Ectodermal cell (in vitro differentiated cells): ENCODE measurements around the gene C5orf46.
"Not testable (repeated sequence)": the region's sequence is repeated elsewhere in the genome, so short reads cannot be mapped to it uniquely, and the experiment has no call there.

ENCODE experiments used
- H3K27ac ChIP-seq: 2 replicates; pipeline ENCODE4 v1.7.0; 2013; ENCODE audit warnings: mild to moderate bottlenecking, low read depth, low read length; ENCODE audit not compliant: insufficient read depth, poor library complexity, severe bottlenecking
- H3K27me3 ChIP-seq: 2 replicates; pipeline ENCODE4 v1.7.0; 2013; ENCODE audit warnings: mild to moderate bottlenecking, low read length; ENCODE audit not compliant: insufficient read depth, control insufficient read depth, poor library complexity, severe bottlenecking
- H3K36me3 ChIP-seq: one replicate; pipeline ENCODE4 v1.7.0; 2013; ENCODE audit warnings: low read length; ENCODE audit not compliant: control insufficient read depth, insufficient read depth
- H3K4me1 ChIP-seq: one replicate; pipeline ENCODE4 v1.7.0; 2013; ENCODE audit warnings: low read length; ENCODE audit not compliant: control insufficient read depth, insufficient read depth
- H3K4me3 ChIP-seq: 2 replicates; pipeline ENCODE4 v1.7.0; 2013; ENCODE audit warnings: low read depth, low read length, control low read depth; ENCODE audit not compliant: insufficient read depth
- H3K9me3 ChIP-seq: 2 replicates; pipeline ENCODE4 v1.7.0; 2013; ENCODE audit warnings: mild to moderate bottlenecking, low read length, moderate library complexity; ENCODE audit not compliant: control insufficient read depth
- WGBS, 2 experiments: methylation state at CpG; one replicate each; pipeline ENCODE4 v1.1.7; 2013; ENCODE audit warnings: missing lambda C conversion rate in 2 of 2; 5-methylcytosine and 5-hydroxymethylcytosine counted together

The C5orf46 gene

GRCh38 chr5:147876626-147877025, 29.7 kb downstream of the C5orf46 start:
- H3K27me3 ChIP-seq: peaks cover 20% of the 10 kb centered on the region
- WGBS, 2 experiments: 93% methylated on average over 2 of the region's 2 CpGs

GRCh38 chr5:147876141-147876540, 30.2 kb downstream of the C5orf46 start:
- Histone ChIP-seq H3K27me3 (peaks cover 24% of the 10 kb centered on the region), H3K4me1 (peaks cover 10% of the 10 kb centered on the region), H3K9me3 (no peaks in the 10 kb centered on the region), H3K27ac (no peak overlapping the region), H3K4me3 (no peak overlapping the region), H3K36me3 (no peaks in the 10 kb centered on the region)

More at GRCh38 chr5:147876626-147877025, 29.7 kb downstream of the C5orf46 start:
- Histone ChIP-seq H3K4me1 (peaks cover 10% of the 10 kb centered on the region), H3K4me3 (no peak overlapping the region), H3K36me3 (no peaks in the 10 kb centered on the region), H3K9me3 (no peaks in the 10 kb centered on the region), H3K27ac (no peak overlapping the region)

- Histone ChIP-seq H3K4me1 (peaks cover 10% of the 10 kb centered on the region), H3K4me3 (no peak overlapping the region), H3K36me3 (no peaks in the 10 kb centered on the region), H3K27ac (no peak overlapping the region), H3K9me3 (no peaks in the 10 kb centered on the region), H3K27me3 (peaks cover 24% of the 10 kb centered on the region)
- 2 to 4% methylated on average over 3 of the region's 3 CpGs for WGBS, 2 experiments
Observed at GRCh38 chr5:147874910-147875367, 31.4 kb downstream of the C5orf46 start.

GRCh38 chr5:147874118-147874875, 32.0 kb downstream of the C5orf46 start:
- not testable (repeated sequence) for H3K9me3 ChIP-seq, H3K4me3 ChIP-seq, H3K27ac ChIP-seq, H3K36me3 ChIP-seq
- H3K4me1 ChIP-seq: peaks cover 12% of the 10 kb centered on the region
- WGBS, 2 experiments: 24 to 25% methylated on average over 8 of the region's 8 CpGs
- H3K27me3 ChIP-seq: peaks cover 24% of the 10 kb centered on the region

GRCh38 chr5:147872744-147873435, 33.4 kb downstream of the C5orf46 start:
- not testable (repeated sequence) for H3K4me3 ChIP-seq, H3K9me3 ChIP-seq, H3K36me3 ChIP-seq, H3K27ac ChIP-seq
- WGBS, 2 experiments: 7% methylated on average over 16 of the region's 16 CpGs
- Histone ChIP-seq H3K27me3 (peaks cover 24% of the 10 kb centered on the region), H3K4me1 (peaks cover 14% of the 10 kb centered on the region)

GRCh38 chr5:147871980-147872549, 34.3 kb downstream of the C5orf46 start:
- WGBS, 2 experiments: 8% methylated on average over 16 of the region's 18 CpGs
- not testable (repeated sequence) for H3K36me3 ChIP-seq, H3K27ac ChIP-seq, H3K9me3 ChIP-seq, H3K4me3 ChIP-seq
- peaks cover 14% of the 10 kb centered on the region for H3K4me1 ChIP-seq
- H3K27me3 ChIP-seq: peaks cover 24% of the 10 kb centered on the region

- not testable (repeated sequence) for H3K36me3 ChIP-seq, H3K4me1 ChIP-seq, H3K27ac ChIP-seq, H3K9me3 ChIP-seq, H3K4me3 ChIP-seq
- WGBS, 2 experiments: 18 to 31% methylated on average over 2 to 4 of the region's 6 CpGs
- H3K27me3 ChIP-seq: peaks cover 24% of the 10 kb centered on the region
Observed at GRCh38 chr5:147869892-147870291, 36.4 kb downstream of the C5orf46 start.

GRCh38 chr5:147869112-147869511, 37.2 kb downstream of the C5orf46 start:
- Histone ChIP-seq H3K4me3 (no peak overlapping the region), H3K9me3 (no peaks in the 10 kb centered on the region), H3K4me1 (peaks cover 4% of the 10 kb centered on the region), H3K27me3 (peaks cover 24% of the 10 kb centered on the region), H3K27ac (peak overlapping the region; percentile 27), H3K36me3 (no peaks in the 10 kb centered on the region)
- WGBS, 2 experiments: 10 to 11% methylated on average over 4 of the region's 4 CpGs

- 97% methylated on average over 3 of the region's 3 CpGs for WGBS, 2 experiments
- H3K27me3 ChIP-seq: no peaks in the 10 kb centered on the region
- no peaks in the 10 kb centered on the region for H3K36me3 ChIP-seq
- H3K27ac ChIP-seq: no peak overlapping the region
- no peaks in the 10 kb centered on the region for H3K9me3 ChIP-seq
- no peak overlapping the region for H3K4me3 ChIP-seq
- H3K4me1 ChIP-seq: no peaks in the 10 kb centered on the region
Observed at GRCh38 chr5:147863454-147864158, 42.7 kb downstream of the C5orf46 start.

- no peaks in the 10 kb centered on the region for H3K4me1 ChIP-seq
- H3K9me3 ChIP-seq: no peaks in the 10 kb centered on the region
- no peak overlapping the region for H3K27ac ChIP-seq
- 94 to 97% methylated on average over 1 of the region's 1 CpG for WGBS, 2 experiments
- H3K36me3 ChIP-seq: no peaks in the 10 kb centered on the region
- H3K4me3 ChIP-seq: no peak overlapping the region
- H3K27me3 ChIP-seq: no peaks in the 10 kb centered on the region
Observed at GRCh38 chr5:147860641-147861025, 45.7 kb downstream of the C5orf46 start.
